Left ventricle myocardium inferior (tissue), 1 donor: Measurements from ENCODE around the gene STAP1. TPM values are rescaled to one million over a fixed set of nuclear protein-coding genes. Genes with fewer than 3 reads are reported as not detected.

ENCODE experiments used
- DNase-seq: peaks from one replicate; pipeline ENCODE4 v3.0.0-alpha.2; 2020
- H3K27ac ChIP-seq: fragments of 200-600 bp; replicated peaks from 2 replicates; pipeline ENCODE4 v1.8.0; 2021
- H3K27me3 ChIP-seq: fragments of 200-600 bp; 2 replicates; pipeline ENCODE4 v1.8.0; 2021; ENCODE audit warnings: low read depth
- H3K36me3 ChIP-seq: fragments of 200-600 bp; 2 replicates; pipeline ENCODE4 v1.8.0; 2021
- H3K4me1 ChIP-seq: fragments of 200-600 bp; 2 replicates; pipeline ENCODE4 v1.8.0; 2021
- H3K4me3 ChIP-seq: fragments of 200-600 bp; 2 replicates; pipeline ENCODE4 v1.8.0; 2021; ENCODE audit warnings: mild to moderate bottlenecking, moderate library complexity
- H3K9me3 ChIP-seq: fragments of 200-600 bp; replicated peaks from 2 replicates; pipeline ENCODE4 v1.8.0; 2021
- CTCF ChIP-seq: fragments of 200-600 bp; IDR thresholded peaks from 2 replicates; pipeline ENCODE4 v1.8.0; 2021; ENCODE audit warnings: antibody characterized with exemption, mild to moderate bottlenecking, borderline replicate concordance
- intact Hi-C: fragments of 100-400 bp; cut with micrococcal nuclease; formaldehyde crosslinking; loops from one replicate; pipeline ENCODE4 v1.11.0; 2022
- long read RNA-seq: library from polyadenylated mRNA; unstranded; transcript quantifications from one replicate; pipeline ENCODE4 v2.0.0, GENCODE V29; 2021
- total RNA-seq: library from RNA; stranded (reverse); fragmentation: NEBNext Ultra II Directional; extraction: Animal tissue kit (Norgen Biotek cat#: 25700); gene quantifications from one replicate; pipeline ENCODE4 v1.2.1, GENCODE V29; 2021
- donor health status: DM: no; HTN: yes; CAD: no; lungs with severe emphysema.

STAP1 gene, protein sequence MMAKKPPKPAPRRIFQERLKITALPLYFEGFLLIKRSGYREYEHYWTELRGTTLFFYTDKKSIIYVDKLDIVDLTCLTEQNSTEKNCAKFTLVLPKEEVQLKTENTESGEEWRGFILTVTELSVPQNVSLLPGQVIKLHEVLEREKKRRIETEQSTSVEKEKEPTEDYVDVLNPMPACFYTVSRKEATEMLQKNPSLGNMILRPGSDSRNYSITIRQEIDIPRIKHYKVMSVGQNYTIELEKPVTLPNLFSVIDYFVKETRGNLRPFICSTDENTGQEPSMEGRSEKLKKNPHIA
- total RNA-seq: not detected
- long read RNA-seq: 0 reads

GRCh38 chr4:67558493-67558892, at the start of gene STAP1:
Gene STAP1 (plus strand): TSS chr4:67558727. CDS start chr4:67558810, 83 bp downstream.
- Histone ChIP-seq H3K27ac (no peak within 1 kb of the TSS), H3K4me1 (peaks cover 5% of the 10 kb centered on the region), H3K36me3 (no peaks in the 10 kb centered on the region), H3K9me3 (no peaks in the 10 kb centered on the region), H3K27me3 (no peaks in the 10 kb centered on the region), H3K4me3 (no peak within 1 kb of the TSS)
- TF ChIP-seq CTCF: no peak
- intact Hi-C loops: no loop called here
- no peak for DNase-seq

DNA sequence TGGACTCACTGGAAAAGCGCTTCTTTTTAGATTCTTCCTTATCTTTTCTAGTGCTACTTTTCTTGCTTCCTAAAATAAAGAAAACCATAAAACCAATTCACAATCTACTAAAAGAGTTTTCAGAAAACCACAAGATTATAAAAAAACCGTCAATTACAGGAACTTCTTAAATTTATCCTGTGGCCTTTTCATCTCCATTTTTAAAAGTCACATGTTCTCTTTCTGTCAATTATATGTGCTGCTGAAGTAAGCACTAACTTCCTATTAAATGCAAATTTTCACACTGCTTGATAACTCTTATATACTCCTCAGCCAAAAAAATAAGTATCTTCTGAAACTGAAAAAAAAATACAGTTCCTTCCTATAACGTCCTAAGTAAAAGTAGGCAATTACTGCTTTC, 46.0 kb upstream of the STAP1 start:
- peaks cover 71% of the 10 kb centered on the region for H3K36me3 ChIP-seq

DNA sequence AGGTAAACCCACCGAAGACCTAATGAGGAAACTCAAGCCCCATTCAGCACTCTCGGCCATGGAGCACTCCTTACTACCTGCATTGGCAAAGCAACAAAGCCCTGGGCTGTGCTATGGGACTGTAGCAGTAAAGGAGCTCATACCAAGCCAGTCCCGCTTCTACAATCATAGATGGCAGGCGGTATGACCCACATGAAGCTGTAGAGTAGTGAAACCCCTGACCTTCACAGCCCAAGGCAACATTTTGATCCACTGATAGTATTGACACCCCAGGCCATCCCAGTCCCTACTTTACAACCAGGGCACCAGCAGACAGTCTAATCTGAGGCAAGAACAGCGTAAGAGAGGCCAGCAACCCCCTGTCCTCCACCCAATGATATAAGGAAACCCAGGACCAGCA, 38.4 kb upstream of the STAP1 start:
- no peak for DNase-seq
- no peaks in the 10 kb centered on the region for H3K27me3 ChIP-seq
- no peak overlapping the region for H3K27ac ChIP-seq
- intact Hi-C loops: no loop called here
- H3K9me3 ChIP-seq: no peaks in the 10 kb centered on the region
- H3K36me3 ChIP-seq: peaks cover 38% of the 10 kb centered on the region
- no peak overlapping the region for H3K4me3 ChIP-seq
- peaks cover 21% of the 10 kb centered on the region for H3K4me1 ChIP-seq
- TF ChIP-seq CTCF: no peak

More for the DNA sequence above, 46.0 kb upstream of the STAP1 start:
- no peak overlapping the region for H3K27ac ChIP-seq
- no peak for DNase-seq
- no peaks in the 10 kb centered on the region for H3K27me3 ChIP-seq
- H3K4me3 ChIP-seq: no peak overlapping the region
- no peaks in the 10 kb centered on the region for H3K9me3 ChIP-seq
- H3K4me1 ChIP-seq: peaks cover 8% of the 10 kb centered on the region
- TF ChIP-seq CTCF: no peak
- intact Hi-C loops: no loop called here

DNA sequence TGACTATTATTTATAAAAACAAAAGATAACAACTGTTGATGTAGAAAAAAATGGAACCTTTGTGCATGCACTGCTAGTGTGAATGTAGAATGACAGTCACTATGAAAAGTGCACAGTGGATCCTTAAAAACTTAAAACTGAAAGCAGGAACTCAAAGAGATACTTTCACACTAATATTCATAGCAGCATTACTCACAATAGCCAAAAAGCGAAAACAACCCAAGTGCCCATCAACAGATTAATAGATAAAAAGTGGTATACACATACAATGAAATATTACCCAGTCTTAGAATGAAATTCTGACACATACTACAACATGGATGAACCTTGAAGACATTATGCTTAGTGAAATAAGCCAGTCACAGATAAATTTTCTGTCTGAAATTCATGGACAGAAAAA, 37.0 kb upstream of the STAP1 start:
- intact Hi-C loops: no loop called here
- no peak for TF ChIP-seq CTCF
- Histone ChIP-seq H3K36me3 (peaks cover 27% of the 10 kb centered on the region), H3K4me3 (no peak overlapping the region), H3K9me3 (no peaks in the 10 kb centered on the region), H3K27ac (no peak overlapping the region), H3K27me3 (no peaks in the 10 kb centered on the region), H3K4me1 (peaks cover 21% of the 10 kb centered on the region)
- DNase-seq: no peak

GRCh38 chr4:67522230-67522629, 36.3 kb upstream of the STAP1 start:
- Histone ChIP-seq H3K4me1 (peaks cover 21% of the 10 kb centered on the region), H3K27ac (no peak overlapping the region), H3K36me3 (peaks cover 23% of the 10 kb centered on the region), H3K9me3 (no peaks in the 10 kb centered on the region), H3K4me3 (no peak overlapping the region), H3K27me3 (no peaks in the 10 kb centered on the region)
- intact Hi-C loops: no loop called here
- TF ChIP-seq CTCF: no peak
- DNase-seq: no peak
